NCI-H748 (cell line): ENCODE data around the gene CBY3.
"Not testable (repeated sequence)": the region's sequence is repeated elsewhere in the genome, so short reads cannot be mapped to it uniquely, and the experiment has no call there.

Source experiments
- DNase-seq: peaks from one replicate; lab custom pipeline; 2025; ENCODE audit not compliant: unreplicated experiment; lab: John Stamatoyannopoulos, UW

CBY3 gene

GRCh38 chr5:179678223-179679013 lies 2.4 kb downstream of the CBY3 start:
- DNase-seq: peak; percentile 97

DNA sequence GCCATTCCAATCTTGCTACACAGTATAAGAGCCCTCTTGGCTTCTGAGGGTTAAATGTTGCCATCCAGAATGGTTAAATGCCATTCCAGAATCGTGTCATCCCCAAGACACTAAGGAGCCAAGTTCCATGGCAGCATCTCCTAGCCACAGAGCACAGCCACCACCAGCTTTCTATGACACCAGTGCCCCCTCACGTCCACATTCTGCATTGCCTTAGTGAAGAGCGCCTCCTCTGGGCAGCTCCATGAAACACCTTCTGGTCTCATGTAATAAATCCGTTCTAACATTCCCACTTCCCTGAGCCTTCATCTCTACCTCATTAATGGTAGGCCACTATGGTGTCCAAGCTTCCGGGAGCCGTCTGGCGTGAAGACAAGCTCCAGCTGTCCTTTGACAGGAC lies 12.4 kb downstream of the CBY3 start:
- DNase-seq: peak; percentile 66

DNA sequence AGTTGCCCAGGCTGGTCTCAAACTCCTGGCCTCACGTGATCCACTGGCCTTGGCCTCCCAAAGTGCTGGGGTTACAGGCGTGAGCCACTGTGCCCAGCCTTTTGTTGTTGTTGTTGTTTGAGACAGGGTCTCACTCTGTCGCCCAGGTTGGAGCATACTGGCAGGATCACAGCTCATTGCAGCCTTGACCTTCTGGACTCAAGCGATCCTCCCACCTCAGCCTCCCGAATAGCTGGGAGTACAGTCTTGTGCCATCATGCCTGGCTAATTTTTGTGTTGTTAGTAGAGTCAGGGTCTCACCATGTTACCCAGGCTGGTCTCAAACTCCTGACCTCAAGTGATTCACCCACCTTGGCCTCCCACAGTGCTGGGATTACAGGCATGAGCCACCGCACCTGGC lies 19.2 kb downstream of the CBY3 start:
- not testable (repeated sequence) for DNase-seq

GRCh38 chr5:179658179-179658856 lies 22.5 kb downstream of the CBY3 start:
- DNase-seq: peak; percentile 32

DNA sequence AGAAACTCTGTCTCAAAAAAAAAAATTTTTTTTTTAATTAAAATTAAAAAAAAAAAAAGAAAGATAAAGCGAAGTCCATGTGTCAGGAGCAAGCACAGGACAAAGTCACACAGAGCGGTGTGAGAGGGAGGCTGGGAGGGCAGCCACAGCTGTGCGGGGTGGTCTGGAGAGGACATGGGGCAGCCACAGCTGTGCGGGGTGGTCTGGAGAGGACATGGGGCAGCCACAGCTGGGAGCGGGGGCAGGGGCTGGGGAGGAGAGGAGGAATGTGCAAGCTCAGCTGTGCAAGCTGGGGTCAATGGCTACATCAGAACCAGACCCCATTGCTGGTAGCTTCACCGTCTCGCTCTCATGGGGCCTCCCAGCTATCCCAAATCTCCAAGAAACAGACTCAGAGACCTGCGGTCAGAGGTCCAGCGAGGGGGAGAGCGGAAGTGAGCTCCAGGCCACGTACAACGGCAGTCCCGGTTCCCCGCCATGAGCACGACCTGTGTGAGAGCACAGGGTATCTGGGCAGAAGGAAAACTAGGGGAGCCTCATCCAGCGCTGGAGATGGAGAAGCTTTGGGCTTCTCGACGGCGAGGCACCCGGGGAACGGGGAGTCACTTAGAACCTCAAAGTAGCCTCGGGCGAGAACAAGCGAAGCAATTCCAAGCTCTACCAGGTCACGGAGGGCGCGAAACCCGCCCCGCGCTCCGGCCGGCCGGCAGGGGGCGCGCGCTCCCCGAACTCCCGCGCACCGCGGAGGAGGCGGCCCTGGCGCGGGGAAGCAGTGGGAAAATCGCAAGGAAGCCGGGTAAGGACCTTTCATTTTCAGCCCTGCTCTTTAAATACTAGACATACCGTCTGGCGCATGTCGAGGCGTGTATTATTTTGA lies 23.3 kb downstream of the CBY3 start:
- not testable (repeated sequence) for DNase-seq

DNA sequence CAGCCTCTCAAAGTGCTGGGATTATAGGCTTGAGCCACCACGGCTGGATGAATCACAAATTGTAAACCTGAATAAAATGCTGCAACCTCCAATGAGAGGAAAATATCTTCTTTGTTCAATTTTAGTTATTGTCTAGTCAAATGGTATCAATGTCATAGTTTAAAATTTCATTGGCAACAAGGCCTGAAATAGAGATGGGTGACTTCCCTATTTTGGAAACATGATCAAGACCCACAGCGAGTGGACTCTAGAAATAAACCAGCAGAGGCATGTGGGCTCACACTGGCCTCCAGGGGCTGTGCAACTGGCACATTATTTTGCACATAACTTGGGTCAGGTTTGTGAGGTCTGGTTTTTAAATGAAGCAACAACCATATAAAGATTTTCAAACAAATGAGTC lies 27.7 kb downstream of the CBY3 start:
- DNase-seq: not testable (repeated sequence)

DNA sequence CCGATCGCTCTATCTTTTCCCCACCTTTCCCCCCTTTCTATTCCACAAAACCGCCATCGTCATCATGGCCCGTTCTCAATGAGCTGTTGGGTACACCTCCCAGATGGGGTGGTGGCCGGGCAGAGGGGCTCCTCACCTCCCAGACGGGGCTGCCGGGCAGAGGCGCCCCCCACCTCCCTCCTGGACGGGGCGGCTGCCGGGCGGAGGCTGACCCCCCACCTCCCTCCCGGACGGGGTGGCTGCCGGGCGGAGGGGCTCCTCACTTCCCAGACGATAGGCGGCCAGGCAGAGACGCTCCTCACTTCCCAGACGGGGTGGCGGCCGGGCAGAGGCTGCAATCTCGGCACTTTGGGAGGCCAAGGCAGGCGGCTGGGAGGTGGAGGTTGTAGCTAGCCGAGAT lies 30.6 kb downstream of the CBY3 start:
- not testable (repeated sequence) for DNase-seq

GRCh38 chr5:179649166-179649703 lies 31.6 kb downstream of the CBY3 start:
- DNase-seq: not testable (repeated sequence)

DNA sequence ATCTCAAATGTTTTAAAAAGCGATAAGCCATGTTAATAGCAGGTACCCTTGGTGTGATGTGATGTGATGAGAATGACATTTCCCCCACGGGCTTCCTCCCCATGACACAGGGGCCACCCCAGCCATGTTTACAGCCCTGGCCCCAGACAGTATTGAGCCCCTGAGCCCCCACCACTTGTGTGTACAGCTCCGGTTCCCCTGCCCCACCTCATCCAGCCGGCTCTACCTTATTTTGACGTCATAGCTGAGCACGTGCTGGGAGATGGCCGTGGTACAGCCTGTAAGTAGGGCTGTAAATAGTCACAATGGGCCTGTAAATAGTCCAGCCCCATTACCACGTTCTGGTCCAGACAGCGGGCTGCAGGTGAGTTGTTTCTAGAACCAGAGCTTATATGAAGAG lies 32.4 kb downstream of the CBY3 start:
- no peak for DNase-seq

DNA sequence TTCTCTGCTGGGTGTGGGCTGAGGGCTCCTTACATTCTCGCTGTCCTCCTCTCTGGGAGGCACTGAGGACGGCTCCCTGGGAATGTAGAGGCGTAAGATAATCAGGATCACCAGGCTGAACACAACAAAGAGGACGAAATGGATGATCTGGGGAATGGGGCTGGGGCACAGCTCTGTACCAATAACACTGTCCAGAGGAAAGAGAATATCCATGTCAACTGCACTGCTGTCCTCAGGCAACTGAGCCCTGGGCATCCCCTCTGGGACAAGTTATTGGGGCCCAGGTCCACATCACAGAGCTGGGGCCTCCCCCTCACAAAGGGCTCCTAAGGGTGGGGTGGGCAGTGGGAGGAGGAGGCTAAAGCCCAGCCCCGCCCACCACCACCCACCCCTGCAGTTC lies 36.1 kb downstream of the CBY3 start:
- not testable (repeated sequence) for DNase-seq

DNA sequence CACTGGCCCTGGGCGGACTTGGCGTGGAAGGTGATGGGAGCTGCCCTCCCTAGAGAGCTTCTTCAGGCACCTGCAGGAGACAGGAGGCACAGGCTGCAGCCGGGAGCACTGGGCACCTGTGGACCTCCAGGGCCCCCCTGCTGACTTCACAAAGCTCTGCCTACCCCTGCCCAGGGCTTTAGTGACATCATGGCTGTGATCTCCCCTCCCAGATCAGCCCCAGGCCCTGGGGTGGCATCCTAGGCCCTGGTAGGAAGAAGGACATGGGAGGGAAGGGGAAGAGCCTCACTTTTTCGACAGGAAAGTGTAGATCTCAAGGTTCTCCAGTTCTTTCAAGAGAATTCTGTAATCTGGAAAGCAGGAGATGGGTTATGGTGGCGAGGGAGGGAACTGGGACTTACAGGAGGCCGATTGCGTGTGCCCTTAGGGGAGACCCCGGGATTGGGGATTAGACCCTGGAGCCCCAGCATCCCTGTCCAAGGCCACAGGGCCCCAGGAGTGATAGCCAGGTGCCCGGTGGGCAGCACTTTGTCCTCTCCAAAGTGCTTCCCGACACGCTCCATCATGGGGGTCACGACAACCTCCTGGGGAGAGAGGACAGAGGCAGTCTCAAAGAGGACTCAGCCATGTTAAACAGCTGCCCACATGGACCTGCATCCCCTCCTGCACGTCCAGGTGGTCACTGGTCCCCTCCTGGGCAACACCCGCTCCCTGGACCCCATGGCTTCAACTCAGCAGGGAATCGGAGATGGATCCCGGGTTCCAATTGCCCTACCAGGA lies 37.5 kb downstream of the CBY3 start:
- DNase-seq: not testable (repeated sequence)

DNA sequence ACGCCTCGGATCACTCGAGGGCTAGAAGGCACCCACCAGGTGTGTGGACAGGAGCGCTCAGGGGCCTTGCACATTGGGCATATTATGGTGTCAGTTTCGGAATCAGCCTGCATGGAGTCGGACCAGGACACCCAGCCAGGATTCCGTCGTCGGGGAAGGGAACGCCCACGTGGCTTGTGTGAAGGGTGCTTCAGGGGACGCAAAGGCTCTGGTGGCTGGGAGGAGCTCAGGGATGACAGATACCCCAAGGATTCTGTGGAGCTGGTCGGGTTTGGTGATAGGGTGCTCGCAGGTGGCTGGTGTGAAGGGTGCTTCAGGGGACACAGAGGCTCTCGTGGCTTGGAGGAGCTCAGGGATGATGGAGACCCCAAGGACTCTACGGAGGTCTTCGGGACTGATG lies 38.2 kb downstream of the CBY3 start:
- not testable (repeated sequence) for DNase-seq

DNA sequence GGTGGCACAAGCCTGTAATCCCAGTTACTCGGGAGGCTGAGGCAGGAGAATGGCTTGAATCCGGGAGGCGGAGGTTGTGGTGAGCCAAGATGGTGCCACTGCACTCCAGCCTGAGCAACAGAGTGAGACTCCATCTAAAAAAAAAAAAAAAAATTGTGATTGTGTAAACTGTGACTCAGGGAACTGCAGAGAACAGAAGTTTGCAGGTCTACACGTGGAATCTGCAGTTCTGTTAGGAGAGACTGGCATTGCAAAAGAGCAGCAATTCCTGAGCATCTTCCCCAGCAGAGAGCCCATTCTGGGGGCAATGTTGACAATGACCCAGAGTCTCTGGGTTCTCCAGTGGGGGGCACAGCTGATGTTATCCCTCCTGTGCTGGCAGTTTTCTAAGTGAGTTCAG lies 39.1 kb downstream of the CBY3 start:
- not testable (repeated sequence) for DNase-seq

GRCh38 chr5:179639296-179639695 lies 41.5 kb downstream of the CBY3 start:
- DNase-seq: not testable (repeated sequence)

- not testable (repeated sequence) for DNase-seq
Observed at GRCh38 chr5:179634370-179635172, 46.3 kb downstream of the CBY3 start.

- DNase-seq: not testable (repeated sequence)
Observed at GRCh38 chr5:179633501-179634369, 47.1 kb downstream of the CBY3 start.
